NCI-H345 treated with DMSO at 0.1 percent for 48 hours (cell line): Measurements from ENCODE around the gene RNF144A.

Source experiments
- DNase-seq: peaks from one replicate; lab custom pipeline; 2025; ENCODE audit not compliant: unreplicated experiment; lab: John Stamatoyannopoulos, UW

Gene RNF144A

DNA sequence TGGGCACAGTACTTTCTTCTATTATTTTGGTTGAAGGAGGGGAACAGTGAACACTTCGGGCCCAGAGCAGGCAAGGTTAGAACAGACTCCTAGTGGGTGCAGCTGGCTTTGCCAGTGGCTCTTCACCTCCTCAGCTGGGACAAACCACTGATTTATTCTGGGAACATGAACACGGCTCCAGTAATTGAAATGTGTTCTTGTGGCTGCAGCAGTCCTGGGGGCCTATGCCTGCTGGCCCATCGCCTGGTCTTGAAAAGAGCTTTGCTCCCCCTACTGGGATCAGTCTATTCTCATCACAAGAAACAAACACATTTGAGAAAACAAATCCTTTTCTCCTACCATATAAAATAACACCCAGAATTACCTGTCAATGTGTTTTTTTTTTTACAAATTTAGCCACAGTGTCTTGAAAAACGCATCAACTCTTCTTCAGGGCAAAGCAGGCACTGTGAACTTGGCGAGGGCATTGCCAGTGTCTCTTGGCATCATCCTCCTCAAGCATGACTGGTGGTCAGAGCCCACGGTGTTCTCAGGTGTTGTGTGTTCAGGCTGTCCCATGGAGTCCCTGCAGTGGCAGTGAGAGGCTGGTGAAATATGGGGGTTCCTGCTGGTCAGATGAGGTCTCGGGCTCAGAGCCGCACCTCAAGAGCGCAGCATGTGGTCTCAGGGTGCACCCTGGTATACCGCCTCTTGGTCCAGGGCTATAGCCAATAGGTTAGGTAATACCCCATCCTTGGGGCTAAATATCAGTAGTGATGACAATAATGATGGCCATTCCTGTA, 51.3 kb downstream of the RNF144A start:
- DNase-seq = no peak

- DNase-seq = no peak
These were observed 53.3 kb downstream of the RNF144A start for GRCh38 chr2:6970551-6970950.

DNA sequence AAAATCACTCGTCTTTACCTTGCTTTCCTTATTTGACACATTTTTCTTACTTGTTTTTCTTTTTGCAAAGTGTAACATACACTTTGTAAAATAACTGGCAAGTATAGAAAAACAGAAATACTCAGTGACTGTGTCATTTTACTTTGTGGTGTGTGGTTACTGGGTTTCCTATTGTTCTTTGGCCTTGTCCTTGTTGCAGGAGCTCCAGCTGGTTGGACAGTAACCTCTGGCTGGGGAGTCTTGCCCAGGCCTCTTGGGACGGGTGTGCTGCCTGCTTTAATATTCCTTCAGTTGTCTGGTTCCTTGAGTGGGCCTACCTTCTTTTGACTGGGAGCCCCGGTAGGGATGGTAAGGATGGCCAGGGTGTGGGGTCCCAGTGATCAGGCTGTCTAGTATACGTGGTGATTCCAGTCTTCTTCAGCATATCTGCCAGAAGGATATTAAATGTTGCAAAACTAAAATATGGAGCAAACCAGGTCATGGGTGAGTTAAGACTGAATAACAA, 53.8 kb downstream of the RNF144A start:
- no peak for DNase-seq

DNA sequence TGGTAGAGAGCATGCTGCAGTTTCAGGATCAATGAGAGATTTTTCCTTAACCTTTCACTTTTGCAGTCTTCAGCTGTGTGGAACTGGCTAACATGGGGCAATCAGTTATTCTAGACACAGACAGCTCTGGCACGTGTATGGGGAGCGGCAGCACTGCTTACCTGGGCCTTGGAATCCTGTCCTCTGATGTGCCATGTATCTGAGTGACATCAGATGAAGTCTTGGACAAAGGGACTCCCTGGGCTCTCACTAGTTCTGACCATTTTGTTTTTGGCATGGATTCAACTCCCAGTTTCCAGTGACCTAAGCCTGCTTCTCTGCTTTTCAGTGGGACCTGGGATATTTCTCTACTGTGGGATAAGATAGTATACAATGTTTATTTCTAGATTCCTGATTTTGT, 54.3 kb downstream of the RNF144A start:
- DNase-seq = no peak

DNA sequence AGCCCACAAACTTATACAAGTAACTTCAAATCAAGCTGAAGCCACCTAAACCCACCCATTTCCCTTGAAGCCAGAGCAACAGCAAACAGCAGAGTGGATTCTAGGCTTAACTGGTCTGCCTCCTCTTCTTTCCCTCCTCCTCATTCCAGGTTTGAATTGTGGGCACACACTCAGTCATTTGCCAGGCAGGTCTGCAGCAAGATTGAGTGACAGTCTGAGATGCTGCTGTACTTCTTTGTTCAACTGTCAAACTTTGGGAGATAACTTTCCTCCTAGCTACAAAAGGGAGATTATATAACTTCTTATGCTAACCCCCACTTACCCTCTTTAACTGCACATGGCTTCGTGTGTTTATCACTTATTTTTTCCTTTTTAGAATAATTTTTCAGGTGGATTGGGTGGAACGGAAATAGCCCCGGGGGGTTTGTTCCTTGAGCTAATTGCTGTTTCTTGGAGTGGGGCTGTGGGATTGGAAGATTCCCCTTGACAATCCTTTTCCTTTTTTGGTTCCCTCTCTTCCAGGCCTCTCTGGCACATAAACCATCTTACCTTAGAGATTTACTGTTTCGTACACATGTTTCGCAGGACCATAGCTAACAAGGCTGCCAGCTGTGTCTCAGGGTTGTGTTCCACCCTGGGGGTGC, 55.0 kb downstream of the RNF144A start:
- DNase-seq = no peak

- DNase-seq = no peak
These were observed 56.8 kb downstream of the RNF144A start for GRCh38 chr2:6973895-6974545.

DNA sequence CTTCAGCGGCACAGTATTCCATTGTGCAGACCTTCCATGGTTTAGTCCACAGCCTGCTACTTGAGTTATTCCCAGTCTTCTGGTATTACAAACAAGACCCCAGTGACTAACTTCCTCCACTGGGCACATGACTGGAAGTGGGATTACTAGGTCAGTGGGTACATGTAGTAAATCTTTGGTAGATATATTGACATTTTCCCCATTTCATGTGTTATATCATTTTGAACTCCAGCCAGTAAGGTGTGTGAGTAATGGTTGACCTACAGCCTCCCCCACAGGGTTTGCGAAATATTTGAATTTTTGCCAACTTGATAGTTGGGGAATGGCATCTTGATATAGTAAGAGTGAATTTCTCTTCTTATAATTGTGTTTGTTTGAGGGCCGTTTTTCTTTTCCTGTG, 58.8 kb downstream of the RNF144A start:
- DNase-seq = no peak

DNA sequence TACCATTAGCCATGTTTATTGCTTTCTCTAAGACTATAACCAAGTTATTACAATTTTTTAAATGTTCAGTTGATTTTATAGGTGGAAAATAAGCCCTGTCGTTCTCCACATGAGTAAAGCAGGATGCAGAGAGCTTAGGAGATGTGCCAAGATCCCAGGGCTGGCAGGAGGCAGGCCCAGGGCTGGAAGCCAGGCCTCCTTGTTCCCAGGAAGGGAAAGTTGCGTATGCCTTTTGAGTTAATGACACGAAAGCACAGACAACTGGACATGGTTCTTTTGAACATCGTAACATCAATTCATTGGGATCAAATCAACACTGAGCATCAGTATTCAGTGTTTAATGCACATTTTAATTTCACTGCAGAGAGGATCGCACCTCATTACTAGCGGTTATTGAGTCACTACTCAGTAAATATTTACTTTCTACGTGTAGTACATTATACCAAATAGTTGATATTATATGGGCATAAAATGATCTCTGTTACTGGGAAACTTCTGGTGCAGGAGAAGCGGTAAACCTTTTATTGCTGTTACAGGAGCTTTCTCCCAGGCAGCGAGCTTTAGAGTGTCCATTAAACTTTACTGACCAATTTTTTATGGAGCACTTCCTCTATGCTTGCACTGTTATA, 60.0 kb downstream of the RNF144A start:
- DNase-seq = no peak

- no peak for DNase-seq
These were observed 60.6 kb downstream of the RNF144A start for GRCh38 chr2:6977786-6978185.

DNA sequence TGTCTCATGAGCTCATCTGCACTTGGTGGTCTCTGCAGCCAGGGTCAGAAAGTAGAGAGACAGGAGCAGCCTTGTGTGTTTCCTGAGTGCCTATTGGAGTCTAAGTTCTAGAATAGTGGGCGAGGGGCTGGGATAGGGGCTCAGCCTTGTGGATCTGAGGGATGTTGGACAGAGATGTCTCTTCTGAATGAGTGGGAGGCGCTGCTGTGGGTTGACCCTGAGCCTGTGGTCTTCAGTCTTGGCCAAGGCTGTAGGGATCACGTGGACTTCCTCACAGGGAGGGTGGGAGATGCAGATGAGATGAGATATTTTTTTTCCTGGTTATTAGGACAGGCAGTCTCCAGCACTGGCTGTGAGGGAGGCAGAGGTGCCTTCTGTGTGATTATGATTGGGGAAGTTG, 61.8 kb downstream of the RNF144A start:
- DNase-seq = no peak

DNA sequence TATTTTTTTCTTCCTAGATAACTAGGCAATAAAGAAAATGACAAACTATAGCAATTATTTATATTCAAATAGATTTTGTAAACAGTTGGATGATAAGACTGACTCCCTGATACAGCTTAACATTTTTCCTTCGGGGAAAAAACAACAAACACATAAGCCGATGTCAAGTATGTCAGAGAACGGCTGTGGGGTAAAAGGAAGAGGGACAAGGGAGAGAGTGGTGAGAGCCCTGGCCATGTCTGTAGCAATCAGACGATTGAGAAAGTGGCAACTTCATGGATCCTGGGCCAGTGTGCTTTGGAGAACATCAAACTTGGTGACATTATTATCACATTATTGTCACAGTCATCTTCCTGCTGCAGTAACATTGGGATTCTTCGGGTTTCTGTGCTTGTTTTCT, 65.2 kb downstream of the RNF144A start:
- DNase-seq = no peak

DNA sequence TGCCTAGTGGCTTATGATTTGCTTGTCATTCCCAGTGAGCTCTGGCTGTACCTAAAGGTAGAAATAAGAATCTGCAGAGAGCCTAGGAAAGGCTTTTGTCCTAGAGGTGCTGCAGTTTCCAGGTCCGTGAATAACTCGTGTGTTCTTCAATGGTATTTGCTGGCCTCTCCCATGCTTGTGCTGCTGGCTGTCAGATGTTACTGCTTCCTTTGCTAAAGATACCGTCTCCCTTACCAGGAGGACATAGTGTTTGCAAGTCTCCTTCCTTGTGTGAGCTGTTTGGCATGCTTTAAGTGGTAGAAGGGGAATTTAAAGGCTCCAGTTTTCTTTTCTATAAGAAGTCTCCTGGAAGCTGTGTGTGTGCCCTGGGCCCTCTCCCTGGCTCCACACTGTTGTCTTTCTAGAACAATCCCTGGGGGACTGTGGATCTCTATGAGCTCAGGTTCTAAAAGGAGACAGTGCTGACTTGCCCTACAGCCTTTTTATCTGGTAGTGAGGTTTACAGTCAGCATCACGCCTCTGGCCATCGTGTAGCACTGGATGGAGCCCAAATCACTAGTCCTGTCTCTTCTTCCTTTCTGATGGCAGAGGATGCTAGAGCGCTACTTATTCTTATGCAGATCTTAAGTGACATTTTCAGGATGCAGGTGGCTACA, 65.8 kb downstream of the RNF144A start:
- no peak for DNase-seq

DNA sequence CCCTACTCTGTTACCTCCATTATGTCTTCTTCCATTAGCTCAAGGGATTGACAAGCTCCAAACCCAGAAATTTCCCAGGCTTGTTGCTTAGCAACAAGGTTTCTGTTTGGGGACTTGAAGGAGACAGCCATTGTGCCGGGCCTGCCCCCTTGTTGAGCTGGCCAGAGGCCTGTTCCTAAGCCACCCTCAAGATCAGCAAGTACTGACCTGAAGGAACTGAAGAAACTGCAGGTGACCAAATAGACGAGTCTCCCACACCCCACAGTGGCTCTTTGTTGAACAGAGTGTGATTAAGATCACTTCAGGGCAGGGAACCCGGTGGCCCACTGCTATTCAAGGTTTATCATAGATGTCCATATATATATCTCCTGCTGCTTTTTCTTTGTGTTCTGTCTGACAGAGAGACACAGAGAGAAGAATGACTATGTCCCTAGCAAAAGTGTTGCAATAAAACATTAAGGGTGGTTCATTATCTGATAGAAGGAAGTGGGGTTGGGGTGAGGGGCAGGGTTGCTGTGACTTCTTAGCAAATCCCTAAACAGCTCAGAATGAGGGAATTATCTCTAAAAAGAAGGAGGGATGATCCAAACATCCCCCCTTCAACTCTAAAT, 69.2 kb downstream of the RNF144A start:
- DNase-seq = peak; percentile 70

DNA sequence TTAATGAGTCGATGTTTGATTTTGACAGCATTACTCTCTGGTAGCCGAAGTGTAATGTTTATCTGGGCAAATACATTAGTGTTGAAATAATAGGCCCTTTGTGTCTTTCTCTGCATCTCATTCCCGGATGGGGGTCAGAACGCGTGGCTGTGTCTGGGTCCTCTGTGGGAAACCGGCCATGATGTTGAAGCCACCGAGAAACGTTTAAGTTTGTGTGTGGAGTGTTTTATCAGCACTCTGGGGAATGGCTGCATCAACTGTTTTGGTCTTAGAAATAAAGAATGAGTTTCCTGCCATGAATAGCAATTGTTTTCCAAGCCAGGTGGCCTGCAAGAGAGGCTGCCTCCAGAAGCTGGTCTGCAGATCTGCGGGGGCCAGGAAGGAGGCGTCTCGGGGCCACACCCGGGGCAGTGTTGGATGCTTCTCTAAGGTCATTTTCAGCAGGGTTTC, 69.7 kb downstream of the RNF144A start:
- DNase-seq = peak; percentile 75

DNA sequence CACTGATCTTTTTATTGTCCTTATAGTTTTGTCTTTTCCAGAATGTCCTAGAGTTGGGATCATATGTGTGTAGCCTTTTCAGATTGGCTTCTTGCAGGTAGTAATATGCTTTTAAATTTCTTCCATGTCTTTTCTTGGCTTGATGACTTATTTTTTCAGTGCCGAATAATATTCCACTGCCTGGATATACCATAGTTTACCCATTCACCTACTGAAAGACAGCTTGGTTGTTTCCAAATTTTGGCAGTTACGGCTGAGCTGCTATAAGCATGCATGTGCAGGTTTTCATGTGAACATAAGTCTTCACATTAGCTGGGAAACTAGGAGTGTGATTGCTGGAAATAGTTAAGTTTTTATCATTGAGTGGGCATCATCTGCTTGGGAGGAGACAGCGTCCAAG, 73.7 kb downstream of the RNF144A start:
- no peak for DNase-seq

DNA sequence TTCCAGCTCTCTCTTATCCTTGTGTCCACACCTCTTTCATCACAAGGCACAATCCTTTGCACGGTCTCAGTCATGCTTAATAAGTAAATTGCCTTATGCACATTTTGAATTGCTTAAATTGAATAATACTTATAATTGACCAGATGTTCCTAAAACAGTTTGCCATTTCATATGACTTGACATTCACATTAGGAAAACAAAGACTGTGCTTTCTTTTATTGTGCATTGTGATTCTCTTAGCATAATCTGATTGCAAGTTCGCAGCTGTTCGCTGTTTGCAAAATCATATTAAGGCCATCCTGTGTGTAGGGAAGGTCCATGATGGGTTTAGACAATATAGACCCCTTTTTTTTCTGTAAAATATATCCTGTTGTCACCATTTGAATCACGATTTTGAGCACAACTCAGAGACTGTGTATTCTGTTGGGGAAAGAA, 75.6 kb downstream of the RNF144A start:
- DNase-seq = no peak

GRCh38 chr2:6993229-6993640, 76.0 kb downstream of the RNF144A start:
- no peak for DNase-seq

DNA sequence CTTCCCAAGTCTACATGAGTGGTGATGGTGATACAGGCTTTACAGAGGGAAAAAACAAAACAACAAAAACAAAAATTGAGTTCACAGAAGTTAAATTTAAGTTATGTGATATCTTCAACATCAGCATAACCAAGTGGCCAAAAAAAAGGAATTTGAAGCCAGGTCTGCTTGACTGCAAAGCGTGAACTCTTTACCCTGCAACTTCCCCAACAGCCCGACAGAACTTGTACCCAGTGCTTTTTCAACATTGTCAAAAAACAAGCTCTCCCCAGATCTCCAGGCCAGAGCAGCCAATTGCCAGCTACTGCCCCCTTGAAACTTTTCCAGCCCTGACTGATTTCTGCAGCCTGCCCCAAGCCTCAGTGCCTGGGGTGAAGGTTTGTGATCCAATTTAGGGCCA, 76.7 kb downstream of the RNF144A start:
- DNase-seq = no peak

GRCh38 chr2:6994536-6995128, 77.4 kb downstream of the RNF144A start:
- DNase-seq = no peak
